Lower leg skin (tissue), 3 donors: ENCODE measurements around the gene BACE2.

Source experiments
- POLR2A ChIP-seq, 2 donors: fragments of 450-650 bp; IDR thresholded peaks; one replicate each; pipeline ENCODE4 v1.6.1; 2016 to 2017; ENCODE audit warnings: antibody characterized with exemption in 2 of 2, mild to moderate bottlenecking in 1 of 2, moderate library complexity in 1 of 2
- TF ChIP-seq, protein P1 (sequence below), 3 donors: fragments of 450-650 bp; IDR thresholded peaks; one replicate each; pipeline ENCODE4 v1.5.1; 2016; ENCODE audit warnings: antibody characterized with exemption in 3 of 3, mild to moderate bottlenecking in 3 of 3, moderate library complexity in 2 of 3

- TF ChIP-seq, protein P1, sequence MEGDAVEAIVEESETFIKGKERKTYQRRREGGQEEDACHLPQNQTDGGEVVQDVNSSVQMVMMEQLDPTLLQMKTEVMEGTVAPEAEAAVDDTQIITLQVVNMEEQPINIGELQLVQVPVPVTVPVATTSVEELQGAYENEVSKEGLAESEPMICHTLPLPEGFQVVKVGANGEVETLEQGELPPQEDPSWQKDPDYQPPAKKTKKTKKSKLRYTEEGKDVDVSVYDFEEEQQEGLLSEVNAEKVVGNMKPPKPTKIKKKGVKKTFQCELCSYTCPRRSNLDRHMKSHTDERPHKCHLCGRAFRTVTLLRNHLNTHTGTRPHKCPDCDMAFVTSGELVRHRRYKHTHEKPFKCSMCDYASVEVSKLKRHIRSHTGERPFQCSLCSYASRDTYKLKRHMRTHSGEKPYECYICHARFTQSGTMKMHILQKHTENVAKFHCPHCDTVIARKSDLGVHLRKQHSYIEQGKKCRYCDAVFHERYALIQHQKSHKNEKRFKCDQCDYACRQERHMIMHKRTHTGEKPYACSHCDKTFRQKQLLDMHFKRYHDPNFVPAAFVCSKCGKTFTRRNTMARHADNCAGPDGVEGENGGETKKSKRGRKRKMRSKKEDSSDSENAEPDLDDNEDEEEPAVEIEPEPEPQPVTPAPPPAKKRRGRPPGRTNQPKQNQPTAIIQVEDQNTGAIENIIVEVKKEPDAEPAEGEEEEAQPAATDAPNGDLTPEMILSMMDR (IDR thresholded peaks at IDR 0.05), result no peak
- no peak for TF ChIP-seq POLR2A (IDR thresholded peaks at IDR 0.05)
Observed at GRCh38 chr21:41168391-41169257, 664 bp downstream of the BACE2 start.
